HepG2 (cell line): ENCODE measurements around the gene OPRL1. TPM values are rescaled to one million over a fixed set of nuclear protein-coding genes. Genes with fewer than 3 reads are reported as not detected.
A peak's percentile ranks its signal among the peaks of the same experiment; 100 is the strongest.

Source experiments
- ATF7-NPFF ChIP-seq: sonication (generic); formaldehyde crosslinking; IDR thresholded peaks from 2 replicates; pipeline ENCODE4 v1.8.1; 2023; ENCODE audit warnings: mild to moderate bottlenecking, low read depth, missing genetic modification reagents, moderate library complexity
- CEBPG ChIP-seq: IDR thresholded peaks from 2 replicates; pipeline ENCODE4 v1.6.1; 2016
- GTF3A ChIP-seq: sonication (generic); formaldehyde crosslinking; conservative IDR thresholded peaks from 2 replicates; pipeline ENCODE4 v1.4.0; 2020; ENCODE audit warnings: mild to moderate bottlenecking, missing genetic modification reagents
- HOXA7 ChIP-seq: sonication (generic); formaldehyde crosslinking; IDR thresholded peaks from 2 replicates; pipeline ENCODE4 v1.8.1; 2022; ENCODE audit warnings: mild to moderate bottlenecking, missing genetic modification reagents, moderate library complexity
- MTF2 ChIP-seq: sonication (generic); formaldehyde crosslinking; IDR thresholded peaks from 2 replicates; pipeline ENCODE4 v1.5.0; 2020; ENCODE audit warnings: missing genetic modification reagents, borderline replicate concordance
- MXD1 ChIP-seq: sonication (generic); formaldehyde crosslinking; IDR thresholded peaks from 2 replicates; pipeline ENCODE4 v1.4.0; 2020; ENCODE audit warnings: mild to moderate bottlenecking, missing genetic modification reagents
- PATZ1 ChIP-seq: sonication (generic); formaldehyde crosslinking; IDR thresholded peaks from 2 replicates; pipeline ENCODE4 v1.4.0; 2020; ENCODE audit warnings: missing genetic modification reagents
- SNAI1 ChIP-seq: sonication (generic); formaldehyde crosslinking; IDR thresholded peaks from 2 replicates; pipeline ENCODE4 v1.5.0; 2020; ENCODE audit warnings: mild to moderate bottlenecking, missing genetic modification reagents, borderline replicate concordance
- SNAPC2 ChIP-seq: sonication (generic); formaldehyde crosslinking; IDR thresholded peaks from 2 replicates; pipeline ENCODE4 v1.8.1; 2022; ENCODE audit warnings: mild to moderate bottlenecking, missing genetic modification reagents
- STAG1 ChIP-seq: sonication (generic); formaldehyde crosslinking; IDR thresholded peaks from 2 replicates; pipeline ENCODE4 v1.4.0; 2020; ENCODE audit warnings: missing genetic modification reagents
- YY1 ChIP-seq: IDR thresholded peaks from 2 replicates; pipeline ENCODE4 v1.6.1; 2011; ENCODE audit warnings: low read length, low read depth, moderate library complexity, mild to moderate bottlenecking; ENCODE audit not compliant: insufficient read depth, insufficient replicate concordance
- ZNF768 ChIP-seq: sonication (generic); formaldehyde crosslinking; IDR thresholded peaks from 2 replicates; pipeline ENCODE4 v1.4.0; 2020; ENCODE audit warnings: missing genetic modification reagents
- ZNF782 ChIP-seq: sonication (generic); formaldehyde crosslinking; IDR thresholded peaks from 2 replicates; pipeline ENCODE4 v1.4.0; 2020; ENCODE audit warnings: missing genetic modification reagents, mild to moderate bottlenecking, borderline replicate concordance
- polyA plus RNA-seq, 8 experiments: library from polyadenylated mRNA; depleted of rRNA in 3 of 8; stranded (reverse) in 7 of 8; unstranded in 1 of 8; fragments of >200 nt; fragmentation: Illumina TruSeq in 4 of 8; extraction: Trizol in 4 of 8; gene quantifications; 2 replicates each; pipeline versions ENCODE4 v1.2.1 to v1.2.3, GENCODE V29; 2011 to 2016; ENCODE audit warnings: low read depth in 4 of 8, missing spikeins in 1 of 8, mixed read lengths in 1 of 8; ENCODE audit not compliant: insufficient read depth in 1 of 8
- total RNA-seq, 5 experiments: library from RNA; depleted of rRNA; stranded (reverse); fragments of >200 nt; fragmentation: Illumina TruSeq; extraction: Trizol; gene quantifications; 2 replicates each; pipeline ENCODE4 v1.2.3, GENCODE V29; 2016; ENCODE audit warnings: low read depth in 1 of 5

The OPRL1 gene
- total and polyA plus RNA-seq, 2 of the 13 experiments (the other 11 are each of a cell fraction or from before 2014, with no cell fraction given) = 0.35 to 0.71 TPM

GRCh38 chr20:64101731-64102621 lies 22.1 kb downstream of the OPRL1 start (continued):
- TF ChIP-seq MXD1 (CRISPR knock-in tag) (0 out of 2 replicates have a peak, but pooled peaks have one; percentile 15), ATF7-NPFF (CRISPR knock-in tag) (peak; percentile 72; the same call in 1 of the 2 replicates), MTF2 (peak; percentile 88; the same call in 1 of the 2 replicates), STAG1 (peak; percentile 82), ZNF768 (CRISPR knock-in tag) (peak; percentile 69; the same call in 1 of the 2 replicates), PATZ1 (CRISPR knock-in tag) (peak; percentile 36), SNAI1 (CRISPR knock-in tag) (no peak), SNAPC2 (CRISPR knock-in tag) (no peak), GTF3A (no peak), HOXA7 (CRISPR knock-in tag) (no peak), YY1 (peak; percentile 60), ZNF782 (CRISPR knock-in tag) (no peak), CEBPG (CRISPR knock-in tag) (no peak)
